Stimulated activated naive CD8-positive, alpha-beta T cell treated with anti-CD3 and anti-CD28 coated beads, Interleukin-15, Interleukin-2, amounts not matched to agents 100 ng/mL and 50 ng/mL, for 24 hours (primary cell): ENCODE data around the gene PKP4.

Experiments used
- H3K27ac Mint-ChIP-seq: one replicate; pipeline ENCODE4 v1.8.0; 2021; ENCODE audit warnings: mild to moderate bottlenecking, mixed read lengths
- H3K27me3 Mint-ChIP-seq: one replicate; pipeline ENCODE4 v1.8.0; 2021; ENCODE audit warnings: mixed read lengths
- H3K36me3 Mint-ChIP-seq: one replicate; pipeline ENCODE4 v1.8.0; 2021; ENCODE audit warnings: low read depth, mixed read lengths
- H3K4me1 Mint-ChIP-seq: one replicate; pipeline ENCODE4 v1.8.0; 2021; ENCODE audit warnings: low read depth, mixed read lengths
- H3K4me3 Mint-ChIP-seq: one replicate; pipeline ENCODE4 v1.8.0; 2021; ENCODE audit warnings: mild to moderate bottlenecking, mixed read lengths
- H3K9me3 Mint-ChIP-seq: one replicate; pipeline ENCODE4 v1.8.0; 2021; ENCODE audit warnings: mixed read lengths

The PKP4 gene

DNA sequence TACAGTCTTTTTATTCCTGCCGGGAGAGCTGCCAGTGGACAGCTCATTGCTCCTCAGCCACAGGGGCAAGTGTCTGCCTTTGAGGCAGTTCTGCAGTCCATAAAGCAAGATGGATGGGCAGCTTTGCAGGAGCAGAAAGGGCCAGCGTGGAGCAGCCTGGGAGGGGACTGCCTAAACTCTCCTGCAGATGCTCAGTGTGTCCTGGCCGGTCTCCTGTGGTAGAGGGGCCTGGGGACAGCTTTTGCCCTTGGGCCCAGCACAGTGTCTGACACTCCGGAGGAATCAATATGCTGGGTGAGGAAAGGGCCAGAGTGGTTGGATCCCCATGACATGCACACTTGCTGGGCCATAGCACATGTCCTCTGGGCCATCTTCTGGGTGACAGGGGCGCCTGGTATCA lies 272.7 kb downstream of the PKP4 start:
- Mint-ChIP-seq H3K9me3 (no peaks in the 10 kb centered on the region), H3K4me1 (no peaks in the 10 kb centered on the region), H3K36me3 (no peaks in the 10 kb centered on the region), H3K27ac (no peak overlapping the region), H3K4me3 (no peak overlapping the region), H3K27me3 (peaks cover 6% of the 10 kb centered on the region)

DNA sequence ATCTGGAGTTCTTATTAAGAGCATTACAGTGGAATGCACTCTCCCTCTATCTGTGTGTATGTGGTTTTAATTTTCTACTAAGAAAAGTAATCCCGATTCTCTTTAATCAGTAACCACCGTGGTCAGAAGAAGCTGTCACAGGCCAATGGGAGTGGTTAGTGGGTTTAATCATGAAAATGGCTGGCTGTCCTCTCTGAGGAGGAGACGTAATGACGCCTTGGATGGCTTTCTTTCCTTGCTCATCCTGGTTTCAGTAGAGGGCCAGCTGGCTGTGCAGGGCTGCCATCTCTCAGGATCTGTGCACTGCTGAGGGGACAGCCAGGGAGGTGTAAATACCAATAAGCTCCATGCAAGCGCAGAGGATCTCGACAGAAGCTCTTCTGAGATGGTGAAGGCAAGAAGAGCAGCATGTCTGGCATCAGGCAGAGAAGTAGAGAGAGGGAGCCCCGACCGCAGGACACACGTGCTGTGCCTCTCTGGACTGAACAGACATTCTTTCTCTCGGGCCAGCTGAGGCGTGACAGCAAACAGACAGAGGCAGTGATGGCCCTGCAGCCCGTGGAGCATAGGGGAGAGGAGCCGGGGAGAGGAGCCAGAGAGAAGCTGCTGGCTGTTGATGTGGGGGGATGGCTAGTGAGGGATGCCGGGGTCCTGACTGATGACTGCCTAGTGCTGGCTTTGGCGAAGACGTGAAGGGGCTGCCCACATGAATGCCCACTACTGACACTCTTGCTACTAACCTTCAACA lies 273.3 kb downstream of the PKP4 start:
- Mint-ChIP-seq H3K27me3 (peaks cover 6% of the 10 kb centered on the region), H3K4me1 (no peaks in the 10 kb centered on the region), H3K27ac (no peak overlapping the region), H3K36me3 (no peaks in the 10 kb centered on the region), H3K4me3 (no peak overlapping the region), H3K9me3 (no peaks in the 10 kb centered on the region)

DNA sequence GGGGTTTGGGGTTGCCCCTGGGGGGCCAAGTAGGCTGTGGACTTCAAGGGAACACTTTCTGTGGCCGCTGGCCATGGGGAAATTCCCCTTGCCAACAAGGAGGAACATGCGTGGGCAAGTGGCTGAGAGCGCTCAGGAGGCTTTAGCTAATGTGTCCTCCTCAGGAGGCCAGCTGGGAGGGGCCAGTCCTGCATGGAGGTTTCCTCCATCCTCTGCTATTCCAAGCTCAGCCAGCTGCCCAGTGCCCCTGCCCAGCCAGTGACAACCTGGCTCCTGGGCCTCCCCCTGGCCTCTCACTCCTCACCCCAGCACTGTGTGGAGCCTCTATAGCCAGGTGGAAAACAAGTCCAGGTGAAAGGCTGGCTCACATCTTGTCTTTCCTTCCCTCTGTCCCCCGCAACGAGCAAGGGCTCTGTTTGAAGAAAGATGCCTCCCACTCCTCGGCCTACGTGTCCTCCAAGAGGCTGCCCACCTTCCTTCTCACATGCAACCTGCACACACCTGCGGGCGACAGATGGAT lies 273.9 kb downstream of the PKP4 start:
- Mint-ChIP-seq H3K9me3 (no peaks in the 10 kb centered on the region), H3K36me3 (no peaks in the 10 kb centered on the region), H3K4me1 (no peaks in the 10 kb centered on the region), H3K27ac (no peak overlapping the region), H3K4me3 (no peak overlapping the region), H3K27me3 (peaks cover 6% of the 10 kb centered on the region)

DNA sequence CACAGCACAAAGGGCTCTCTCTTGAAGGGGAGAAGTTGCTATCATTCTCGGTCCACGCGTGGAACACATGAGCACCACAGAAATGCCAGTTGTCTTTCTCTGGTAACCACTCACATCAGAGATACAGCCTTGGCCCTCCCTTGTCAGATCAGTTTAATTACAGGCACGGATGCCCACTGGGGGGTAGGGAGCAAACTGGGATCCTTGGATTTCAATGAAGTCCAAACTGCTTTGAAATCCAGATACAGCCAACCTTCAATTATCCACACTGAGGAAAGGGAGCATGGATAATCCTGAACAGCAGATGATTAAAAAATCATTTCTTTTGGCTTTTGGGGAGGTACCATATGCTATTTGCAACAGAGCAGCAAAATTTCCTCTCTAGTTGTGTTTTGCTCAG lies 274.6 kb downstream of the PKP4 start:
- Mint-ChIP-seq H3K4me3 (no peak overlapping the region), H3K36me3 (no peaks in the 10 kb centered on the region), H3K27ac (no peak overlapping the region), H3K9me3 (no peaks in the 10 kb centered on the region), H3K4me1 (no peaks in the 10 kb centered on the region), H3K27me3 (peaks cover 9% of the 10 kb centered on the region)
